ENCODE measurements around the gene LHX3.

- TF ChIP-seq POLR2AphosphoS5 (IDR thresholded peaks at IDR 0.05; ENCODE audit: low read depth, low read length) (no peak), EP300 (IDR thresholded peaks at IDR 0.05; ENCODE audit: borderline replicate concordance in 1 of 2, low read depth in 2 of 2, low read length in 2 of 2) (no peak)
Measured at GRCh38 chr9:136226680-136227407, 21.9 kb upstream of the LHX3 start.

Data from H1 (cell line).